Cardiac muscle cell (in vitro differentiated cells and primary cell): ENCODE measurements around the gene GAB3. TPM values are rescaled to one million over a fixed set of nuclear protein-coding genes. Genes with fewer than 3 reads are reported as not detected.

Source experiments
- DNase-seq, 2 donors: peaks; one replicate each; pipeline versions ENCODE4 v3.0.0 to v3.0.0-alpha.2; 2010 to 2017; ENCODE audit warnings: low read depth in 1 of 2, low spot score in 1 of 2
- H3K27ac ChIP-seq: fragments of 200-600 bp; sonication (generic); 2 replicates; pipeline ENCODE4 v1.5.1; 2016
- H3K27me3 ChIP-seq: fragments of 200-600 bp; sonication (generic); 2 replicates; pipeline ENCODE4 v1.6.0; 2016; ENCODE audit warnings: control low read depth
- H3K36me3 ChIP-seq: fragments of 200-600 bp; sonication (generic); 2 replicates; pipeline ENCODE4 v1.5.1; 2016; ENCODE audit warnings: control low read depth
- H3K4me1 ChIP-seq: fragments of 200-600 bp; sonication (generic); 2 replicates; pipeline ENCODE4 v1.8.1; 2017; ENCODE audit warnings: low read depth, mild to moderate bottlenecking, mixed run types
- H3K4me3 ChIP-seq: fragments of 200-600 bp; sonication (generic); 2 replicates; pipeline ENCODE4 v1.5.1; 2016; ENCODE audit warnings: mild to moderate bottlenecking
- H3K9me3 ChIP-seq: fragments of 200-600 bp; sonication (generic); 2 replicates; pipeline ENCODE4 v1.5.1; 2017; ENCODE audit warnings: low read depth, mild to moderate bottlenecking, control low read depth
- polyA plus RNA-seq: library from polyadenylated mRNA; unstranded; fragments of >200 nt; fragmentation: Nextera tagmentation; extraction: Ambion mirVana; gene quantifications from 2 replicates; pipeline ENCODE4 v1.2.1, GENCODE V29; 2016
- total RNA-seq: library from RNA; depleted of rRNA; stranded (reverse); fragments of >200 nt; gene quantifications from 2 replicates; pipeline ENCODE4 v1.2.3, GENCODE V29; 2016
- TF ChIP-seq, protein P1 (sequence below): IDR thresholded peaks from 2 replicates; pipeline ENCODE4 v1.5.1; 2012; ENCODE audit warnings: low read depth, mild to moderate bottlenecking, low read length

The GAB3 gene
- total and polyA plus RNA-seq, 2 experiments from 2014 or later: 0.45 TPM; not detected in 1

DNA sequence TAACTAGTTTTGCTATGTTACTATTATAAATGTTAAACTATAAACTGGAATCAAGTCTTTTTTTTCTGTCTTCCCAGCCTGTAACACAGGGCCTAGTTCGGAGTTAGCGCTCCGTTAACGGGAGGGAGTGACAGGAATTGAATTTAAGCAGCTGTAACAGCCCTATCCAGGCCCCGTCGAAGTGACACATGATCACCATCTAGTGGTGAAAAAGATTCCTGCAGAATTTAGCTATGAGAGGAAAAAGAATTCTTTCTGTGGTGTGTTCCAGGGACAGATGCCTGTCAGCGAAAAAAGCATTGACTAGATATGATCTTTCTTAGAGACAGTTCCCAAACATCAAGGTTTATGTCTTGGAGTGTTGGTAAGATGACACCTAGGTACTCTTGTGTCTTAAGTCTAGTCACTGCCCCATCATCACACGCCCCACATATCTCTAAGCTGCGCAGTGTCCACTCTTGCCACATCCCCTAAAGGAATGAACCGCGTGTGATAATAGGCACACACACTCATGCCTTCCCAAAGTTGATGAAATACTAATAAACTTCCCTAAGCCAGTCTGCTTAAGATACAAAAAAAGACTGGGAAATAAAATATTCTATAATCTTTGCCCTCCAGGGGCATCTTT lies 2.1 kb downstream of the GAB3 start:
- peak; percentile 61 to 69 for DNase-seq
- Histone ChIP-seq H3K36me3 (no peaks in the 10 kb centered on the region), H3K4me3 (no peak overlapping the region), H3K9me3 (no peaks in the 10 kb centered on the region), H3K4me1 (peaks cover 6% of the 10 kb centered on the region), H3K27me3 (peaks cover 9% of the 10 kb centered on the region), H3K27ac (no peak overlapping the region)
- TF ChIP-seq, protein P1, sequence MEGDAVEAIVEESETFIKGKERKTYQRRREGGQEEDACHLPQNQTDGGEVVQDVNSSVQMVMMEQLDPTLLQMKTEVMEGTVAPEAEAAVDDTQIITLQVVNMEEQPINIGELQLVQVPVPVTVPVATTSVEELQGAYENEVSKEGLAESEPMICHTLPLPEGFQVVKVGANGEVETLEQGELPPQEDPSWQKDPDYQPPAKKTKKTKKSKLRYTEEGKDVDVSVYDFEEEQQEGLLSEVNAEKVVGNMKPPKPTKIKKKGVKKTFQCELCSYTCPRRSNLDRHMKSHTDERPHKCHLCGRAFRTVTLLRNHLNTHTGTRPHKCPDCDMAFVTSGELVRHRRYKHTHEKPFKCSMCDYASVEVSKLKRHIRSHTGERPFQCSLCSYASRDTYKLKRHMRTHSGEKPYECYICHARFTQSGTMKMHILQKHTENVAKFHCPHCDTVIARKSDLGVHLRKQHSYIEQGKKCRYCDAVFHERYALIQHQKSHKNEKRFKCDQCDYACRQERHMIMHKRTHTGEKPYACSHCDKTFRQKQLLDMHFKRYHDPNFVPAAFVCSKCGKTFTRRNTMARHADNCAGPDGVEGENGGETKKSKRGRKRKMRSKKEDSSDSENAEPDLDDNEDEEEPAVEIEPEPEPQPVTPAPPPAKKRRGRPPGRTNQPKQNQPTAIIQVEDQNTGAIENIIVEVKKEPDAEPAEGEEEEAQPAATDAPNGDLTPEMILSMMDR: peak; percentile 64

DNA sequence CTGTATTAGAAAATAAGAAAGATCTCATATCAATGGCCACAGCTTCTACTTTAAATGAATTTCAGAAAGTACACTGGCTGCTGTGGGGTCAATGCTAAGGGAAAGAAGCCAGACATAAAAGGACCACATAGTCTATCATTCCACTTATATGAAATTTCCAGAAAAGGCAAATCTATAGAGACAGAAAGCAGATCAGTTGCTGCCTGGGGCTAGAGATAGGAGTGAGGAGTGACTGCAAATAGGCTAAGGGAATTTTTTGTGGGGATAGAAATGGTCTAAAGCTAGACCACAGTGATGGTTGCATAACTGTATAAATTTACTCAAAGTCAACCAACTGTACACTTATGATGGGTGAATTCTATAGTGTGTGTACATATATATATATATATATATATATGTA lies 8.3 kb downstream of the GAB3 start:
- Histone ChIP-seq H3K27ac (no peak overlapping the region), H3K4me1 (no peaks in the 10 kb centered on the region), H3K36me3 (no peaks in the 10 kb centered on the region), H3K4me3 (no peak overlapping the region), H3K9me3 (no peaks in the 10 kb centered on the region), H3K27me3 (no peaks in the 10 kb centered on the region)
- TF ChIP-seq, protein P1: no peak
- no peak for DNase-seq

DNA sequence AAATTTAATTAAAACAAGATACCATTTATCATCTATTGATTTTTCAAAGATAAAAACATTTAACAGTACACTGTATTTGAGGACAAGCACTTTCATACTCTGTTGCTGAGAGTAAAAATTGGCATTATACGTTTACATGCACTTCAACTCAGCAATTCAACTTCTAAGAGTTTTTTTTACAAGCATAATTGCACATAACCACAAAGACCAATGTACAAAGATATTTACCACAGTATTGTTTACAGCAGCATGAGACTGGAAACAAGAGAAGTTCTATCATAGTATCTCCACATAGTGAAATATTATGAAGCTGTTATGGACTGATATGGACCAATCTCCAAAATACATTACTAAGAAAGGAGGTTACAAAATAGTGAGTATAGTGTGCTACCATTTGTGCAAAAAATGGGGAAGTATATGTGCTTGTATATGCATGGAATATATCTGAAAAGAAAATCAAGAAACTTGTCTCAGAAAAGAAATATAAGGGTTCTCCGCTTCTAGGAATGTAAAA lies 10.9 kb downstream of the GAB3 start:
- no peaks in the 10 kb centered on the region for H3K9me3 ChIP-seq
- no peak overlapping the region for H3K4me3 ChIP-seq
- no peaks in the 10 kb centered on the region for H3K36me3 ChIP-seq
- H3K27me3 ChIP-seq: no peaks in the 10 kb centered on the region
- TF ChIP-seq, protein P1: no peak
- DNase-seq: no peak
- no peak overlapping the region for H3K27ac ChIP-seq
- H3K4me1 ChIP-seq: no peaks in the 10 kb centered on the region

DNA sequence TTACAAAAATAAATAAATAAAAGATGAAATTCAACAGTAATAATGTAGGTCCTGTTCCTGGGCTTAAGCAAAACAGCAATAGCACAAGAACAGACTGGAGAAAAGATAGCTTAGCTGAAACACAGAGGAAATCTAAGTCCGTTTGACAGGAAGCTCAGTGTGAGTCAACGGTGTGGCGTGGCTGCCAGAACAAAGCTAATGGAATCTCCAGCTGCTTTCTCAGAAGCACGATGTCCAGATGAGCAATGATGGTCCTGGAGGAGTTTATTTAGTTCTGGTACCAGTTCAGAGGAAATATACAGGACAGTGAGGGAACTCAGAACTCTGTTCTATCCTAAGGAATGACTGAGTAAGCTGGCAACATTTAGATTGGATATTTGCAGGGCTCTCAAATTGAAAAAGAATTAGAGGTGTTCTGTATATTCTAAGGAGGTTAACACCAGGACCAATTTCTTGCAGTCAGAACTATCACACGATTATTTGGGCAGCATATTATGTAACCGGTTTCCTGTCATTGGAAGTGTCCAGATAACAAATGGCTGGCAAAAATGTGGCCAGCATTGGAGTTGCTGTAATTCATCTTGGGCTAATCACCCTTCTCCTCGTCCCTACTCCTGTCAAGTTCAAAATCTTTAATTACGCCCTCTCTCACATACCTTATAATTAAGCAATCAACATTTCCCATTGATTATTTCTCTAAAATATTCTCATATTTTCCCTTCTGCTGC lies 12.7 kb downstream of the GAB3 start:
- peak in 1 of 2 donors; percentile 84 for DNase-seq
- TF ChIP-seq, protein P1: no peak
- H3K27me3 ChIP-seq: no peaks in the 10 kb centered on the region
- H3K9me3 ChIP-seq: no peaks in the 10 kb centered on the region
- no peaks in the 10 kb centered on the region for H3K4me1 ChIP-seq
- H3K36me3 ChIP-seq: no peaks in the 10 kb centered on the region
- H3K4me3 ChIP-seq: no peak overlapping the region
- H3K27ac ChIP-seq: no peak overlapping the region

DNA sequence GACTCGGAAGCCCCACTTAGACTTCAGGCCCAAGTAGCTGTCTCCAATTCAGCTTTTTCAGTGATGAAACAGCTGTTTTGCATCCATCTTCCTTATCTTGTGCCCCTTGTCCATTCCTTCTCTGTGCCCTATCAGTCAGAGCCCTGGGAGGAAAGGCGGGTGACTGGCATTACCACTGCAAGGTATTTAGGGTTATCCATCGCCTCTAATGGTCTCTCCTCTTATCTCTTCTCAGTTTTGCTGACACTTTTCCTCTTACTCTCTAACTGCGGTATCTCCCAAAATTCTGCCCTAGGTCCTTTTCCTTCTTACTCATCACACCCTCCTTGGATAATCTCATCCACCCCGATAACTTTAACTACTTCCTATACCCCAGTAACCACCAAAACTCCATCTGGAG lies 13.7 kb downstream of the GAB3 start:
- no peak overlapping the region for H3K27ac ChIP-seq
- no peak overlapping the region for H3K4me3 ChIP-seq
- DNase-seq: no peak
- TF ChIP-seq, protein P1: no peak
- H3K27me3 ChIP-seq: no peaks in the 10 kb centered on the region
- no peaks in the 10 kb centered on the region for H3K9me3 ChIP-seq
- no peaks in the 10 kb centered on the region for H3K4me1 ChIP-seq
- H3K36me3 ChIP-seq: no peaks in the 10 kb centered on the region
